Endothelial cell of umbilical vein (primary cell): Measurements from ENCODE around the gene MVP. TPM values are rescaled to one million over a fixed set of nuclear protein-coding genes. Genes with fewer than 3 reads are reported as not detected.

Source experiments
- BruUV-seq: library from RNA; stranded (reverse); fragments of 400-500 nt; replicated peaks from 2 replicates; lab custom pipeline; 2021; lab: Mats Ljungman, UMichigan
- CTCF ChIA-PET: fragments of 300-600, 350-600 bp; sonication (Branson Sonifier 250); formaldehyde crosslinking; loops from one replicate; lab custom pipeline; 2021; ENCODE audit warnings: antibody characterized with exemption, inconsistent platforms; lab: Charles Lee
- POLR2A ChIA-PET: fragments of 300-600, 350-600 bp; sonication (Branson Sonifier 250); formaldehyde crosslinking; loops from one replicate; lab custom pipeline; 2021; ENCODE audit warnings: antibody characterized with exemption, inconsistent platforms; lab: Charles Lee
- DNase-seq: peaks from one replicate; pipeline ENCODE4 v3.0.0-alpha.2; 2011; ENCODE audit warnings: low read depth, low spot score
- FAIRE-seq: peaks from 2 replicates; lab custom pipeline; 2011; peaks lifted over from hg19 to GRCh38; lab: Jason Lieb, UNC
- H2AFZ ChIP-seq: 2 replicates; pipeline ENCODE4 v1.6.0; 2012; ENCODE audit warnings: low read depth, low read length, control low read depth, inconsistent platforms
- H3K27ac ChIP-seq: 2 replicates; pipeline ENCODE4 v1.5.1; 2011; ENCODE audit warnings: low read depth, mild to moderate bottlenecking, control low read depth, low read length, moderate library complexity; ENCODE audit not compliant: insufficient read depth
- H3K27me3 ChIP-seq, 2 experiments: 2 replicates each; pipeline versions ENCODE4 v1.6.0 to v1.6.1; 2011; ENCODE audit warnings: low read length in 2 of 2, mixed read lengths in 1 of 2; ENCODE audit not compliant: control insufficient read depth in 2 of 2, insufficient read depth in 2 of 2
- H3K36me3 ChIP-seq, 2 experiments: 2 replicates in 1 of 2; 3 replicates in 1 of 2; pipeline ENCODE4 v1.5.1; 2011; ENCODE audit warnings: low read length in 2 of 2, mild to moderate bottlenecking in 1 of 2, moderate library complexity in 1 of 2; ENCODE audit not compliant: control insufficient read depth in 2 of 2, insufficient read depth in 2 of 2; ENCODE audit errors: extremely low read depth in 1 of 2
- H3K4me1 ChIP-seq: 3 replicates; pipeline ENCODE4 v1.5.1; 2011; ENCODE audit warnings: mild to moderate bottlenecking, low read length; ENCODE audit not compliant: control insufficient read depth, insufficient read depth; ENCODE audit errors: extremely low read depth
- H3K4me2 ChIP-seq: 2 replicates; pipeline ENCODE4 v1.6.1; 2011; ENCODE audit warnings: low read length, control low read depth, mixed read lengths; ENCODE audit not compliant: insufficient read depth
- H3K4me3 ChIP-seq, 3 experiments: fragments of 200-600 bp in 1 of 3; sonication (generic), shearing (Covaris generic) in 1 of 3; replicated peaks in 1 of 3; 2 replicates each; pipeline ENCODE4 v1.5.1; 2011 to 2016; ENCODE audit warnings: control low read depth in 3 of 3, low read length in 3 of 3, mild to moderate bottlenecking in 2 of 3, inconsistent platforms in 1 of 3, low read depth in 1 of 3, moderate library complexity in 1 of 3; ENCODE audit not compliant: insufficient read depth in 1 of 3
- H3K79me2 ChIP-seq: 2 replicates; pipeline ENCODE4 v1.6.0; 2012; ENCODE audit warnings: low read length, inconsistent platforms; ENCODE audit not compliant: control insufficient read depth, insufficient read depth
- H3K9ac ChIP-seq: replicated peaks from 2 replicates; pipeline ENCODE3; 2011; ENCODE audit warnings: low read length, control low read depth; ENCODE audit not compliant: insufficient read depth; ENCODE audit errors: extremely low read depth
- H3K9me1 ChIP-seq: replicated peaks from 3 replicates; pipeline ENCODE4 v1.6.0; 2011; ENCODE audit warnings: mild to moderate bottlenecking, low read length; ENCODE audit not compliant: control insufficient read depth, insufficient read depth; ENCODE audit errors: extremely low read depth
- H3K9me3 ChIP-seq: replicated peaks from 2 replicates; pipeline ENCODE4 v1.5.1; 2012; ENCODE audit warnings: low read length, inconsistent platforms; ENCODE audit not compliant: control insufficient read depth, insufficient read depth
- H4K20me1 ChIP-seq: replicated peaks from 2 replicates; pipeline ENCODE3; 2011; ENCODE audit warnings: mild to moderate bottlenecking, low read length; ENCODE audit not compliant: control insufficient read depth, insufficient read depth; ENCODE audit errors: extremely low read depth
- CTCF ChIP-seq, 2 donors: IDR thresholded peaks; 1 replicate in 1 of 2; 2 replicates in 1 of 2; pipeline ENCODE4 v1.5.1; 2011; ENCODE audit warnings: low read length in 2 of 2, mild to moderate bottlenecking in 2 of 2, moderate library complexity in 2 of 2, control low read depth in 1 of 2, inconsistent platforms in 1 of 2, low read depth in 1 of 2; ENCODE audit not compliant: insufficient read depth in 1 of 2; ENCODE audit errors: extremely low read depth in 1 of 2
- EZH2 ChIP-seq: IDR thresholded peaks from 2 replicates; pipeline ENCODE4 v1.6.1; 2012; ENCODE audit warnings: borderline replicate concordance, low read depth, mild to moderate bottlenecking, moderate library complexity, low read length, inconsistent platforms; ENCODE audit not compliant: severe bottlenecking
- FOS ChIP-seq: IDR thresholded peaks from 2 replicates; pipeline ENCODE4 v1.6.1; 2011; ENCODE audit warnings: mild to moderate bottlenecking, low read length, moderate library complexity, borderline replicate concordance; ENCODE audit not compliant: insufficient read depth
- GATA2 ChIP-seq: IDR thresholded peaks from 2 replicates; pipeline ENCODE4 v1.7.0; 2011; ENCODE audit warnings: low read depth, mild to moderate bottlenecking, moderate library complexity, mixed read lengths, low read length; ENCODE audit not compliant: insufficient read length, insufficient read depth
- JUN ChIP-seq: IDR thresholded peaks from 2 replicates; pipeline ENCODE4 v1.6.1; 2011; ENCODE audit warnings: borderline replicate concordance, low read depth; ENCODE audit not compliant: insufficient read length, insufficient read depth
- MAX ChIP-seq: IDR thresholded peaks from 2 replicates; pipeline ENCODE4 v1.6.1; 2011; ENCODE audit not compliant: insufficient read depth, insufficient read length
- MYC ChIP-seq: IDR thresholded peaks from one replicate; pipeline ENCODE4 v1.6.1; 2011; ENCODE audit warnings: mild to moderate bottlenecking, low read depth, low read length
- POLR2A ChIP-seq: IDR thresholded peaks from 2 replicates; pipeline ENCODE4 v1.6.1; 2012; ENCODE audit warnings: low read depth, mild to moderate bottlenecking, control low read depth, low read length
- POLR2AphosphoS5 ChIP-seq: IDR thresholded peaks from 2 replicates; pipeline ENCODE4 v1.6.1; 2012; ENCODE audit warnings: low read depth, mild to moderate bottlenecking, control low read depth, low read length, moderate library complexity; ENCODE audit not compliant: insufficient read depth
- dilution Hi-C: fragments of 300-500 bp; cut with MboI; formaldehyde crosslinking; loops from one replicate; pipeline ENCODE4 v1.15.0; 2019; ENCODE audit warnings: low sequenced_read_pairs; ENCODE audit not compliant: extremely low pct_ligation_motif_present
- intact Hi-C: fragments of 100-400 bp; cut with micrococcal nuclease; formaldehyde crosslinking; loops from one replicate; pipeline ENCODE4 v1.10.0; 2022
- polyA plus RNA-seq, 4 experiments: library from polyadenylated mRNA; depleted of rRNA in 3 of 4; stranded (reverse) in 3 of 4; unstranded in 1 of 4; fragments of >200 nt; gene quantifications; 2 replicates each; pipeline versions ENCODE4 v1.2.1 to v1.2.3, GENCODE V29; 2011 to 2012; ENCODE audit warnings: missing spikeins in 1 of 4
- total RNA-seq: library from RNA; stranded (reverse); gene quantifications from 2 replicates; pipeline ENCODE4 v1.2.3, GENCODE V29; 2021

Gene MVP
- total and polyA plus RNA-seq, 2 donors (not counting 3 experiments of a cell fraction or from before 2014, with no cell fraction given): 49.8 to 118 TPM

DNA sequence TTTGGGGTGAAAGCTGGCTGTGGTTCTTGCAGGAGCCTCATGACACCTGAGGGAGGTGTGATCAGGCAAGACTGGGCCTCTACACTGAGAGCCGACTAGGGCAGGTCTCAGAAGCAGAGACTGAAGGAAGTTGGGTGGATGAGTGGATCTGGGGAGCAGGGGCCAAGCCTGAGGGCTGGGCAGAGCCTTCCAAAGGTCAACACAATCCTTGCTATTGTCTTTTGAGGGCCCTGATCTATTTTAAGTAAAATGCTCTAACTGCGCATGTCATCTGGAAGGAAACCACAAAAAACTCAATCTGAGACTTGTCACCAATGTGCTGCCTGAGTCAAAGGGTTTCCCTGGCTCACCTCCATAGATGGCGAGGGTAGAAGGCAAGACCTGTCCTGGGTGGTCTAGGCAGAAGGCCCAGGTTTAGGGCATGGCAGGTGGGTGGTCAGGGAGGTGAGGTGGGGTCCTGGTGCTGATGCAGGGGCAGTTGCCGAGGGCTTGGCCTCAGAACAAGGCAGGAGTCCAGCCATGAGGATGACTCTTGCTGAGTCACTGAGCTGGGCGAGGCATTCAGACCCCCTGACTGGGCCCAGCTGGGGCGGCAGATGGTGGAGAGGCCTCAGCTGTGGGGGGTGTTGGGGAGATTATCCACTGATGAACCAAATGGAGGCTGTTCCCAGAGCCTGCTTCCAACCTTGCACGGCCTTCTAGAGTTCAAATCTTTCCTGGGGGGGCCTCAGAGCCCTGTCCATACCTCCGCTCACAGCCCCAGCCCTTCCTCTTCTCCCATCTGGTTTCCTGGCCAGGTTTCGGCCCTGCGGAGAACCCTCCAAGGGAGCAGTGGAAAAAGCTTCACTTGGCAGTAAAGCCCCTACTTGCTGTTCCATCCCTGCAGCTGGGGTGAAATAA lies 5.1 kb downstream of the MVP start:
- FAIRE-seq (no peak), DNase-seq (peak; percentile 65)
- no peaks in the 10 kb centered on the region for H3K36me3 ChIP-seq

GRCh38 chr16:29826342-29826695 lies 6.1 kb downstream of the MVP start:
- H3K9ac ChIP-seq: no peak overlapping the region
- dilution Hi-C loops (no loop called here), intact Hi-C loops (loop anchor here (10.0 kb wide), 1 partner anchor 78 kb away; the partner anchor contains the start of gene ASPHD1)
- H3K27ac ChIP-seq: no peak overlapping the region
- no peaks in the 10 kb centered on the region for H3K9me3 ChIP-seq
- H3K9me1 ChIP-seq: no peaks in the 10 kb centered on the region
- H3K79me2 ChIP-seq: peaks cover 21% of the 10 kb centered on the region
- no peaks in the 10 kb centered on the region for H3K27me3 ChIP-seq
- no peak for FAIRE-seq
- ChIA-PET POLR2A (no interaction called here), CTCF (interaction anchor here (1.0 to 7.0 kb wide), 6 partner anchors 8 to 41 kb away, joined by 3 to 66 read pairs (median 12); partner anchors contain the start of gene PAGR1)
- H3K4me3 ChIP-seq: no peak overlapping the region
- H3K4me1 ChIP-seq: peaks cover 39% of the 10 kb centered on the region
- H3K4me2 ChIP-seq: no peak overlapping the region
- TF ChIP-seq MAX: no peak
- TF ChIP-seq EZH2: no peak
- no peak for TF ChIP-seq CTCF (IDR thresholded peaks at IDR 0.05; ENCODE audit: extremely low read depth in 1 of 2, insufficient read depth in 1 of 2, low read depth in 1 of 2, low read length in 2 of 2)
- TF ChIP-seq POLR2AphosphoS5: no peak
- TF ChIP-seq JUN: no peak
- no peak for TF ChIP-seq POLR2A
- TF ChIP-seq FOS: no peak
- TF ChIP-seq GATA2: no peak
- TF ChIP-seq MYC: no peak
- no TSS peak for BruUV-seq
- no peaks in the 10 kb centered on the region for H4K20me1 ChIP-seq
- H3K36me3 ChIP-seq: peaks cover 0 to 3% of the 10 kb centered on the region in 2 experiments
- no peak for DNase-seq
- H2AFZ ChIP-seq: no peak overlapping the region

More for the DNA sequence above, 5.1 kb downstream of the MVP start:
- H3K9ac ChIP-seq: no peak overlapping the region
- H3K9me1 ChIP-seq: no peaks in the 10 kb centered on the region
- H2AFZ ChIP-seq: peak overlapping the region; percentile 7
- CTCF ChIA-PET: interaction anchor here (0.6 to 7.0 kb wide), 8 partner anchors 9 to 125 kb away, joined by 3 to 66 read pairs (median 4); partner anchors contain the start of gene PAGR1
- H4K20me1 ChIP-seq: no peaks in the 10 kb centered on the region
- peaks cover 47% of the 10 kb centered on the region for H3K4me1 ChIP-seq
- H3K4me3 ChIP-seq: no peak overlapping the region
- H3K27ac ChIP-seq: peak overlapping the region; percentile 73
- dilution Hi-C loops (no loop called here), intact Hi-C loops (loop anchor here (10.0 kb wide), 1 partner anchor 79 kb away; the partner anchor contains the start of gene ASPHD1)
- peaks cover 29% of the 10 kb centered on the region for H3K79me2 ChIP-seq
- POLR2A ChIA-PET: interaction anchor here (0.6 kb wide), 1 partner anchor 18 kb away, joined by 3 read pairs; no protein-coding TSS in a partner anchor
- BruUV-seq: no TSS peak
- no peaks in the 10 kb centered on the region for H3K9me3 ChIP-seq
- H3K4me2 ChIP-seq: peak overlapping the region; percentile 40
- no peaks in the 10 kb centered on the region for H3K27me3 ChIP-seq
- TF ChIP-seq JUN (no peak), FOS (peak; percentile 39)
